WTC11 (cell line): Measurements from ENCODE around the gene ARHGAP6. TPM values are rescaled to one million over a fixed set of nuclear protein-coding genes. Genes with fewer than 3 reads are reported as not detected.

Experiments used
- ATAC-seq: fragments of 200-7000 bp; cut with Tn5 transposase; 2 replicates; pipeline ENCODE4 v1.10.0; 2021; ENCODE audit warnings: mild to moderate bottlenecking, moderate library complexity
- CTCF ChIA-PET: fragments of 300-600 bp; sonication (Branson Sonifier 250); formaldehyde crosslinking; loops from one replicate; lab custom pipeline; 2021; ENCODE audit warnings: antibody characterized with exemption; lab: Charles Lee
- POLR2A ChIA-PET: fragments of 350-600 bp; sonication (Branson Sonifier 250); formaldehyde crosslinking; loops from one replicate; lab custom pipeline; 2021; ENCODE audit warnings: antibody characterized with exemption; lab: Charles Lee
- DNase-seq: peaks from one replicate; pipeline ENCODE4 v3.0.0; 2021; ENCODE audit warnings: low spot score
- H3K27ac Mint-ChIP-seq: 2 replicates; pipeline ENCODE4 v1.8.0; 2021; ENCODE audit warnings: mixed read lengths
- H3K27me3 Mint-ChIP-seq: 2 replicates; pipeline ENCODE4 v1.8.0; 2021; ENCODE audit warnings: low read depth, mild to moderate bottlenecking, moderate library complexity, mixed read lengths
- H3K36me3 Mint-ChIP-seq: 2 replicates; pipeline ENCODE4 v1.8.0; 2021; ENCODE audit warnings: mixed read lengths
- H3K4me1 Mint-ChIP-seq: 2 replicates; pipeline ENCODE4 v1.8.0; 2022; ENCODE audit warnings: mixed read lengths
- H3K4me3 Mint-ChIP-seq: 2 replicates; pipeline ENCODE4 v1.8.0; 2021; ENCODE audit warnings: mild to moderate bottlenecking, moderate library complexity, mixed read lengths
- H3K9me3 Mint-ChIP-seq: 2 replicates; pipeline ENCODE4 v1.8.0; 2021; ENCODE audit warnings: mixed read lengths
- AR ChIP-seq: fragments of 250-450 bp; sonication (Bioruptor Pico); IDR thresholded peaks from 2 replicates; pipeline ENCODE4 v1.9.0; 2021; ENCODE audit warnings: mild to moderate bottlenecking
- ATF2 ChIP-seq: sonication (generic); formaldehyde crosslinking; IDR thresholded peaks from 2 replicates; pipeline ENCODE4 v1.8.1; 2022; ENCODE audit warnings: low read depth, missing genetic modification reagents, borderline replicate concordance
- CREB1 ChIP-seq: sonication (generic); formaldehyde crosslinking; IDR thresholded peaks from 2 replicates; pipeline ENCODE4 v1.8.0; 2023; ENCODE audit warnings: mild to moderate bottlenecking, missing genetic modification reagents
- ERG ChIP-seq: fragments of 250-450 bp; sonication (Bioruptor Pico); IDR thresholded peaks from 2 replicates; pipeline ENCODE4 v1.8.0; 2021; ENCODE audit warnings: mild to moderate bottlenecking
- ESRRA ChIP-seq: sonication (generic); formaldehyde crosslinking; IDR thresholded peaks from 2 replicates; pipeline ENCODE4 v1.8.1; 2022; ENCODE audit warnings: mild to moderate bottlenecking, missing genetic modification reagents, borderline replicate concordance
- FOXK1 ChIP-seq: sonication (generic); formaldehyde crosslinking; IDR thresholded peaks from 2 replicates; pipeline ENCODE4 v1.8.0; 2022; ENCODE audit warnings: mild to moderate bottlenecking, moderate library complexity, missing genetic modification reagents
- GRHL2 ChIP-seq: fragments of 250-450 bp; sonication (Bioruptor Pico); IDR thresholded peaks from 2 replicates; pipeline ENCODE4 v1.8.0; 2022; ENCODE audit warnings: mild to moderate bottlenecking, moderate library complexity; ENCODE audit not compliant: insufficient replicate concordance, severe bottlenecking
- GTF2I ChIP-seq: fragments of 250-450 bp; sonication (Bioruptor Pico); conservative IDR thresholded peaks from 2 replicates; pipeline ENCODE4 v1.4.0; 2021; ENCODE audit warnings: mild to moderate bottlenecking
- NR2C2 ChIP-seq: sonication (generic); formaldehyde crosslinking; IDR thresholded peaks from 2 replicates; pipeline ENCODE4 v1.8.0; 2022; ENCODE audit warnings: mild to moderate bottlenecking, missing genetic modification reagents
- PREB ChIP-seq: sonication (generic); formaldehyde crosslinking; IDR thresholded peaks from 2 replicates; pipeline ENCODE4 v1.8.1; 2022; ENCODE audit warnings: mild to moderate bottlenecking, missing genetic modification reagents, moderate library complexity, borderline replicate concordance
- RELA ChIP-seq: sonication (generic); formaldehyde crosslinking; IDR thresholded peaks from 2 replicates; pipeline ENCODE4 v1.8.1; 2022; ENCODE audit warnings: missing genetic modification reagents, mild to moderate bottlenecking, borderline replicate concordance
- SOX15 ChIP-seq: fragments of 250-450 bp; sonication (Bioruptor Pico); IDR thresholded peaks from 2 replicates; pipeline ENCODE4 v1.9.0; 2021; ENCODE audit warnings: mild to moderate bottlenecking
- USF1 ChIP-seq: sonication (generic); formaldehyde crosslinking; IDR thresholded peaks from 2 replicates; pipeline ENCODE4 v1.8.0; 2022; ENCODE audit warnings: mild to moderate bottlenecking, missing genetic modification reagents
- ZNF219 ChIP-seq: sonication (generic); formaldehyde crosslinking; IDR thresholded peaks from 2 replicates; pipeline ENCODE4 v1.8.0; 2023; ENCODE audit warnings: missing genetic modification reagents, mild to moderate bottlenecking, borderline replicate concordance
- ZNF263 ChIP-seq: sonication (generic); formaldehyde crosslinking; IDR thresholded peaks from 2 replicates; pipeline ENCODE4 v1.8.1; 2022; ENCODE audit warnings: low read depth, mild to moderate bottlenecking, moderate library complexity, missing genetic modification reagents
- total RNA-seq: library from RNA; stranded (reverse); gene quantifications from 3 replicates; pipeline ENCODE4 v1.2.3, GENCODE V29; 2021
- TF ChIP-seq, protein P1 (sequence below): sonication (generic); formaldehyde crosslinking; IDR thresholded peaks from 2 replicates; pipeline ENCODE4 v1.8.0; 2023; ENCODE audit warnings: missing genetic modification reagents

The ARHGAP6 gene
- total RNA-seq, 1 experiment from 2014 or later, result 1.0 TPM

GRCh38 chrX:11269996-11270395, 395.7 kb downstream of the ARHGAP6 start (continued):
- no peak for TF ChIP-seq ERG (CRISPR knock-in tag)
- TF ChIP-seq, protein P1, sequence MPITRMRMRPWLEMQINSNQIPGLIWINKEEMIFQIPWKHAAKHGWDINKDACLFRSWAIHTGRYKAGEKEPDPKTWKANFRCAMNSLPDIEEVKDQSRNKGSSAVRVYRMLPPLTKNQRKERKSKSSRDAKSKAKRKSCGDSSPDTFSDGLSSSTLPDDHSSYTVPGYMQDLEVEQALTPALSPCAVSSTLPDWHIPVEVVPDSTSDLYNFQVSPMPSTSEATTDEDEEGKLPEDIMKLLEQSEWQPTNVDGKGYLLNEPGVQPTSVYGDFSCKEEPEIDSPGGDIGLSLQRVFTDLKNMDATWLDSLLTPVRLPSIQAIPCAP (CRISPR knock-in tag), result no peak
- no peak for TF ChIP-seq RELA
- TF ChIP-seq ZNF263 (CRISPR knock-in tag), result no peak

DNA sequence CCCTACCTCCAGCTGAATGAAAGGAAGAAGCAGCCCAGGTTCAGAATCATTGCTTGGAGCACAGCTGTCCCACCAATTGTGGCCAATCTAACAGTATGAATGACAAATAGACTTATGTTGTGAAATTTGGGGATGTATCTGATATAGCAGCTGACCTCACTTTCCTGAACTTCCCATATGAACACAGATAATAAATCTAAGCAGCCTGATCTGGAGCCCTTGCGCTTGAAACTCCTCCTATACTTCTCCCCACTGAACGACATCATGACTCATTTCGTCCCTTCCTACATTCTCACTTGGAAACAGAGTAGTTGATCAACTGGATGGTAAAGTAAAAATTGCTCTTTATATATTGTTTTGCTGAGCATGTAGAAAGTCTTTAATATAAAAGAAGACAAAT, 396.7 kb downstream of the ARHGAP6 start:
- Mint-ChIP-seq H3K4me3 (no peak overlapping the region), H3K27me3 (no peaks in the 10 kb centered on the region), H3K27ac (no peak overlapping the region), H3K9me3 (no peaks in the 10 kb centered on the region)
- POLR2A ChIA-PET, result no interaction called here
- no peak for TF ChIP-seq AR
- TF ChIP-seq USF1, result no peak
- no peak for TF ChIP-seq SOX15 (CRISPR knock-in tag)
- TF ChIP-seq CREB1, result no peak
- TF ChIP-seq GTF2I, result no peak
- TF ChIP-seq ZNF219 (CRISPR knock-in tag), result no peak
- no peak for TF ChIP-seq ESRRA
- no peak for TF ChIP-seq GRHL2 (CRISPR knock-in tag)
- TF ChIP-seq PREB (CRISPR knock-in tag), result no peak
- TF ChIP-seq FOXK1 (CRISPR knock-in tag), result no peak
- TF ChIP-seq ATF2 (CRISPR knock-in tag), result no peak
- TF ChIP-seq NR2C2, result no peak
- TF ChIP-seq ERG (CRISPR knock-in tag), result no peak
- TF ChIP-seq, all 79 proteins: peak for 0
- CTCF ChIA-PET, result no interaction called here
- Mint-ChIP-seq H3K4me1 (0 out of 2 replicates have a peak, but pooled peaks cover 7% of the 10 kb centered on the region), H3K36me3 (no peaks in the 10 kb centered on the region)
- ATAC-seq, result no peak
- DNase-seq, result no peak
